ENCODE measurements around the gene FOXO3. TPM values are rescaled to one million over a fixed set of nuclear protein-coding genes. Genes with fewer than 3 reads are reported as not detected.

FOXO3 gene
- total and polyA plus RNA-seq, 2 of the 13 experiments (the other 11 are each of a cell fraction or from before 2014, with no cell fraction given): 16.0 to 22.5 TPM

- TF ChIP-seq, protein P1, sequence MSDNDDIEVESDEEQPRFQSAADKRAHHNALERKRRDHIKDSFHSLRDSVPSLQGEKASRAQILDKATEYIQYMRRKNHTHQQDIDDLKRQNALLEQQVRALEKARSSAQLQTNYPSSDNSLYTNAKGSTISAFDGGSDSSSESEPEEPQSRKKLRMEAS (IDR thresholded peaks at IDR 0.05): peak; percentile 46
These were observed 154.2 kb downstream of the FOXO3 start (continued) for GRCh38 chr6:108714766-108715414.

DNA sequence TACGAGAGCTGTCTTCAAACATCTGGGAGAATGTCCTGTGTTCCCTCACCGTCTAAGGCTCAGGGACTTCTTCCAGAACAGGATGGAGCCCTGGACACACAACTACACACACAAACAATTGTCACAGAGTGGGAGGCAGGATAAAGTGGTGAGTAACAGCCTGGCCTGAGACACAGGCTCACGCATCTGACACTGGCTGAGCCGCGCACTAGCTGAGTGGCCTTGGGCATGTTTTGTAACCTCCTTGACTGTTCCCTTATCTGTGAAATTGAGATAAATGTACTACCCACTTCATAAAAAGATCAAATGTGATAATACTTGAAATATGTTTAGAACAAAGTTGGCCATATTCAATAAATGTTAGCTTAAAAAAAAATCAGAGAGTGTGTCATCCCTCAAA, 155.1 kb downstream of the FOXO3 start:
- WGBS (ENCODE audit: low lambda C conversion rate): 17% methylated on average over 5 of the region's 5 CpGs
- Histone ChIP-seq H2AFZ (ENCODE audit: low read length) (no peak overlapping the region), H3K36me3 (replicated peaks in 1 of 2; ENCODE audit: control insufficient read depth in 1 of 2, insufficient read depth in 2 of 2, low read length in 2 of 2) (no peaks in the 10 kb centered on the region), H3K27ac (ENCODE audit: extremely low read length, insufficient read depth, low read length) (no peak overlapping the region), H3K9ac (ENCODE audit: insufficient read depth, low read depth, low read length) (no peak overlapping the region), H3K27me3 (ENCODE audit: control insufficient read depth in 1 of 2, insufficient read depth in 2 of 2, low read length in 2 of 2) (peaks cover 0 to 2% of the 10 kb centered on the region in 2 experiments; a peak in 1 of 5 replicates), H3K9me3 (ENCODE audit: low read length) (no peaks in the 10 kb centered on the region), H3K79me2 (ENCODE audit: insufficient read depth, low read length) (no peaks in the 10 kb centered on the region), H4K20me1 (ENCODE audit: insufficient read depth, low read length) (no peaks in the 10 kb centered on the region), H3K4me3 (replicated peaks in 1 of 3; ENCODE audit: insufficient read depth in 1 of 3, low read depth in 2 of 3, low read length in 3 of 3) (no peak overlapping the region), H3K4me2 (ENCODE audit: low read depth, low read length) (peak overlapping the region; percentile 40), H3K4me1 (ENCODE audit: insufficient read depth, low read length) (peaks cover 82% of the 10 kb centered on the region)
- CTCF ChIA-PET (ENCODE audit: low intra/inter-chr PET ratio, low total read pairs): no interaction called here
- no peak for TF ChIP-seq ZXDC (CRISPR knock-in tag; IDR thresholded peaks at IDR 0.05)
- no peak for TF ChIP-seq SOX5 (CRISPR knock-in tag; IDR thresholded peaks at IDR 0.05; ENCODE audit: borderline replicate concordance)
- TF ChIP-seq ZSCAN31 (CRISPR knock-in tag; IDR thresholded peaks at IDR 0.05; ENCODE audit: low read depth): no peak
- TF ChIP-seq KLF13 (CRISPR knock-in tag; IDR thresholded peaks at IDR 0.05): no peak
- TF ChIP-seq KDM4B (CRISPR knock-in tag; IDR thresholded peaks at IDR 0.05): no peak
- in situ Hi-C loops (cut with HindIII; ENCODE audit: extremely low pct_ligation_motif_present, low pct_unique_long_range_greater_than_20kb) (no loop called here), intact Hi-C loops (cut with micrococcal nuclease; ENCODE audit: unreplicated experiment) (loop anchor here (10.0 kb wide), 1 partner anchor 151 kb away; the partner anchor contains the start of gene FOXO3)
- DNase-seq (ENCODE audit: low spot score): no peak
- POLR2A ChIA-PET: no interaction called here
- FAIRE-seq: peak; percentile 49
- BruUV-seq (replicated peaks): no TSS peak
- no peak for ATAC-seq
